Measurements from ENCODE around the gene NAP1L3.

NAP1L3 gene, protein sequence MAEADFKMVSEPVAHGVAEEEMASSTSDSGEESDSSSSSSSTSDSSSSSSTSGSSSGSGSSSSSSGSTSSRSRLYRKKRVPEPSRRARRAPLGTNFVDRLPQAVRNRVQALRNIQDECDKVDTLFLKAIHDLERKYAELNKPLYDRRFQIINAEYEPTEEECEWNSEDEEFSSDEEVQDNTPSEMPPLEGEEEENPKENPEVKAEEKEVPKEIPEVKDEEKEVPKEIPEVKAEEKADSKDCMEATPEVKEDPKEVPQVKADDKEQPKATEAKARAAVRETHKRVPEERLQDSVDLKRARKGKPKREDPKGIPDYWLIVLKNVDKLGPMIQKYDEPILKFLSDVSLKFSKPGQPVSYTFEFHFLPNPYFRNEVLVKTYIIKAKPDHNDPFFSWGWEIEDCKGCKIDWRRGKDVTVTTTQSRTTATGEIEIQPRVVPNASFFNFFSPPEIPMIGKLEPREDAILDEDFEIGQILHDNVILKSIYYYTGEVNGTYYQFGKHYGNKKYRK

GRCh38 chrX:93673056-93673868 lies at the start of gene NAP1L3:
TSS of gene NAP1L3 (minus strand) at chrX:93673578. CDS start at chrX:93673304, 274 bp downstream.
- DNase-seq (ENCODE audit: low spot score): peak; percentile 88

DNA sequence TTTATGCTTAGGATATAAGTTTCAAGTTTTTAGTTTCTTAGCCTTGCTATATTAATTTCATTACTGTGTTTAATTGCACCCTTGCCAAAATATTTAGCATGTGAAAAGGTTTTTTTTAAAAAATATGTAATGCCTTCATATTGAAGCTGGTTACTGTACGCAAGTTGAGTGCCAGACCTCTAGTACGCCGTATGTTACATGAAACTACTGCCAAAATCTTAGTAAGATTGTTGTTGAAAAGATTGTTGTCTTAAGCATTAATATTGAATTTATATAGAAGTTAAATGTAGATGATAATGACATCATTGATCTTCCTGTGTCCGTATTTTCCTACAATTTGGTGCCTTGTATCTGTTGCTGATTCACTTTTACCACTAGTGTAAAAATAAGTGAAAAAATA lies 37.7 kb upstream of the NAP1L3 start:
- DNase-seq (ENCODE audit: low spot score): no peak

DNA sequence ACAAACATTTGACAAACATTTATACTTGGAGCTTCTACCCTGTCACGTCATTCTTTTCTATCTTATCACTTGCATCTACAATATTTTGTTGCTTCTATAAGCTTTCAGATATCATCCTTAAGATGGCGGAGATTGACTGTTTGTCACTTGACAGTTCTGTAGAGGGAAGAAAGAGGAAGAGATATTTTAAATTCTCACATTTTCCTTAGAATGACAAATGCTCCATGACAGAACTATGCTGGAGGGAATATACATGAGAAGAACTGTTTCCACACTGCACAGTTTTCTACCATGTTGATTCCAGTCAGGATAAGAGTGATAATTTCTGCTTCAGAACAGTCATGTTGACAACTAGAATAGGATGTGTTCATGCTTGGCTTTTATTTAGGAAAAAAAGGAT lies 30.3 kb upstream of the NAP1L3 start:
- no peak for DNase-seq (ENCODE audit: low spot score)

DNA sequence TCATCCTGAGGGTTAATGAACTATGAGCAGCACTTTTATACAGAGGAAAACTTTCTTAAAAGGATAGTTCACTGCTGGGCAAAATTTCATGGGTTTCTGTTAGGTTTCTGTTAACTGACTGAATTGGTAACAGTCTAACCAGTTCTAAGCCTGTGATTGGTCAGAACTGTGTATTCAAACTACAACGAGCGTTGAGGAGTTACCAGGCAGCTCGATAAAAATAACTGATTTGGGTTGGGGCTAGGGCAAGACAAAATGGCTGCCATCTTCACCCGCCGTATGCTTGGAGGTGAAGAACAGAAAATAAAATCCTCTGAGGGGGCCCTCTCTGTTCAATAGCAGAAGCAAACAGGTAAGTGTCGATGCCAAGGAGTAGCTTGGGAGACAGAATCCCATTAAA lies 22.6 kb upstream of the NAP1L3 start:
- no peak for DNase-seq (ENCODE audit: low spot score)

DNA sequence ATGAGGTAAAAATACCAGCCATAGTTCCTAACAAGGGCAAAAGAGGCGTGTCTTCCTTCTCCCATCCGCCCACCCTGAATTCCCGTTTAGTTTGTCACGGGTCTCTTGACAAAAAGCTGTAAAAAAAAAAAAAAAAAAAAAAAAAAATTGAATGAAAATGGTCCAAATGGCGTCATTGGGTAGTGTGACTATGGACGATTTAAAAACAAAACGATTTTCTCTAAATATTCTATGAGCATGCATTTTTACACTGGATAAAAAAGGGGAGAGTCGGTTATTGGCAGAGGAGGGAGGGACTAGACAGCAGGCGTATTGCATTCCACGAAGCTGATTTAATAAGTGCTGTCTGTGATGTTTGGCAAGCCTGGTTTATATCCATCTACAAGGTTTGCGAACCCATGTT lies 492 bp upstream of the NAP1L3 start, which contains the start of gene FAM133A:
Gene FAM133A (plus strand): TSS at position 338 of the 403 bp plus-strand sequence. CDS start 35,214 bp downstream, outside the sequence.
- DNase-seq (ENCODE audit: low spot score): peak; percentile 41

DNA sequence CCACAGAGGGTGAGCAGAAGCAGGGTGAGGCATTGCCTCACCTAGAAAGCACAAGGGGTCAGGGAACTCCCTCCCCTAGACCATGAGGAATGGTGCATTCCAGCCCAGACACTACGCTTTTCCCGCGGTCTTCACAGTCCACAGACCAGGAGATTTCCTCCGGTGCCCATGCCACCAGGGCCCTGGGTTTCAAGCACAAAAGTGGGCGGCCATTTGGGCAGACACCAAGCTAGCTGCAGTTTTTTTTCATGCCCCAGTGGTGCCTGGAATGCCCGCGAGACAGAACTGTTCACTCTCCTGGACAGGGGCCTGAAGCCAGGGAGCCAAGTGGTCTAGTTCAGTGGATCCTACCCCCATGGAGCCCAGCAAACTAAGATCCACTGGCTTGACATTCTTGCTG lies 12.8 kb downstream of the NAP1L3 start:
- DNase-seq (ENCODE audit: low spot score): no peak

DNA sequence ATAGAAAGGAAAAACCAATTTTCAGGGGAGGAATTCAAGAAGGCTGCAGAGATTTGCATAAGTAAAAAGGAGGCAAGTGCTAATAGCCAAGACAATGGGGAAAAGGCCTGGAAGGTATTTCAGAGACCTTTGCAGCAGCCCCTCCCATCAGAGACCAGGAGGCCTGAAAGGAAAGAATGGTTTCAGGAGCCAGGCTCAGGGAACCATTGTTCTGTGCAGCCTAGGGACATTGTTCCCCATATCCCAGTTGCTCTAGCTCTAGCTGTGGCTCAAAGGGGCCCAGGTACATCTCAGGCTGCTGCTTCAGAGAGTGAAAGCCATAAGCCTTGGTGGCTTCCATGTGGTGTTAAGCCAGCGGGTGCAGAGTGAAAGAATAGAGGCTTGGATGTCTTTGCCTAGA lies 24.0 kb downstream of the NAP1L3 start:
- no peak for DNase-seq (ENCODE audit: low spot score)

- DNase-seq (ENCODE audit: low spot score): no peak
Observed at GRCh38 chrX:93637591-93637990, 35.8 kb downstream of the NAP1L3 start.

Data from putamen (tissue), 1 donor.